Chondrocyte (in vitro differentiated cells): ENCODE results near the gene NOBOX. TPM values are rescaled to one million over a fixed set of nuclear protein-coding genes. Genes with fewer than 3 reads are reported as not detected.

ENCODE experiments used
- total RNA-seq: library from RNA; stranded (reverse); gene quantifications from 3 replicates; pipeline ENCODE4 v1.2.1, GENCODE V29; 2021

The NOBOX gene
- total RNA-seq, 1 donor from 2014 or later = not detected

Other genes with a start within 250 kb of the NOBOX start
- 0.47 TPM in 1 of 3 replicates, not detected in the others for gene CTAGE4, start 220.2 kb downstream of the NOBOX start, total RNA-seq
- gene ARHGEF35, start 207.9 kb downstream of the NOBOX start, total RNA-seq = 0.75 to 2.7 TPM (median 2.0 TPM) in 3 replicates
- 0.12 to 0.31 TPM in 2 of 3 replicates, not detected in the other for gene OR2A42, start 164.1 kb downstream of the NOBOX start, total RNA-seq
- gene OR2A7, start 138.9 kb downstream of the NOBOX start, total RNA-seq = 0.68 to 1.00 TPM (median 0.92 TPM) in 3 replicates
- 0.53 to 1.4 TPM (median 0.92 TPM) in 3 replicates for gene CTAGE8, start 134.4 kb downstream of the NOBOX start, total RNA-seq
- not detected in 3 replicates for gene OR2A1, start 91.3 kb downstream of the NOBOX start, total RNA-seq
- 2.6 to 7.3 TPM (median 7.2 TPM) in 3 replicates for gene ARHGEF5, start 48.3 kb downstream of the NOBOX start, total RNA-seq